Mesothelial cell of epicardium (in vitro differentiated cells): Measurements from ENCODE around the gene SAXO1. TPM values are rescaled to one million over a fixed set of nuclear protein-coding genes. Genes with fewer than 3 reads are reported as not detected.
"Not testable (repeated sequence)": the region's sequence is repeated elsewhere in the genome, so short reads cannot be mapped to it uniquely, and the experiment has no call there.

Source experiments
- DNase-seq, 2 experiments: peaks; one replicate each; pipeline ENCODE4 v3.0.0; 2021; ENCODE audit warnings: low spot score in 2 of 2; ENCODE audit not compliant: unreplicated experiment in 2 of 2
- H3K27ac Mint-ChIP-seq: 2 replicates; pipeline ENCODE4 v1.8.0; 2021; ENCODE audit warnings: mixed read lengths
- H3K27me3 Mint-ChIP-seq: 2 replicates; pipeline ENCODE4 v1.8.0; 2021; ENCODE audit warnings: low read depth, mixed read lengths
- H3K36me3 Mint-ChIP-seq: 2 replicates; pipeline ENCODE4 v1.8.0; 2021; ENCODE audit warnings: mixed read lengths
- H3K4me1 Mint-ChIP-seq: 2 replicates; pipeline ENCODE4 v1.8.0; 2021; ENCODE audit warnings: mixed read lengths
- H3K4me3 Mint-ChIP-seq: 2 replicates; pipeline ENCODE4 v1.8.0; 2021; ENCODE audit warnings: mild to moderate bottlenecking, moderate library complexity, mixed read lengths
- H3K9me3 Mint-ChIP-seq: 2 replicates; pipeline ENCODE4 v1.8.0; 2021; ENCODE audit warnings: mixed read lengths
- total RNA-seq: library from RNA; stranded (reverse); gene quantifications from 3 replicates; pipeline ENCODE4 v1.2.1, GENCODE V29; 2021
- TF ChIP-seq, protein P1 (sequence below): fragments of 200-600 bp; sonication (generic); IDR thresholded peaks from one replicate; pipeline ENCODE4 v1.5.0; 2021; ENCODE audit warnings: antibody characterized with exemption; ENCODE audit not compliant: unreplicated experiment

The SAXO1 gene
- total RNA-seq, 1 donor from 2014 or later = 0.38 TPM

DNA sequence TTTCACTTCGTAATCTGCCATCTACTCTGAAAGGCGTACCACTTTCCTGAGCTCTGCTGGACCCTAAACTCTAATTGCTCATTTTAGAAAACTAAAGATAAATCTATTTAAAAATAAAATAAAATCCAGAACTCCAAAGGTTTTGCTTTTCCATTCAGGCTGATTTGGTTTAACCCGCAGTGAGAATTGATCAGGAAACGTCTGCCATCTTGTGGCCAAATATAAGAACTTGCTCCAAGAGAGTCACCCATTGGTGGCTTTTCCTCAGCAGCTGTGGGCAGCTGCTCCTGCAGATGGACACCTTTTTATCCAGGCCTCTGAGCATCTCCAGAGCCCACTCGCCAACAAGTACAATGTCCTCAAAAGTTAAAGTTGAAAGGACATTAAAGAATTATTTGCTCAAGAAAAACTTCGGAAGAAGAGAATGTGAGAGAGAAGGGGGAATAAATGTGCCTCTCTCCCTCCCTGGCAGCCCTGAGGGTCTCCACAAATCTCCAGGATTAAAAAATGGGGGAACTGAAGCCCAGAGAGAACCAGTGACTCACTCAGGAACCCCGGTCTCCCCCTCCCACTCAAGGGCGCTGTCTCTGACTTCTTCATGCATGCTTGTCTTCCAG lies 4.1 kb downstream of the SAXO1 start:
- H3K4me3 Mint-ChIP-seq = no peak overlapping the region
- TF ChIP-seq, protein P1, sequence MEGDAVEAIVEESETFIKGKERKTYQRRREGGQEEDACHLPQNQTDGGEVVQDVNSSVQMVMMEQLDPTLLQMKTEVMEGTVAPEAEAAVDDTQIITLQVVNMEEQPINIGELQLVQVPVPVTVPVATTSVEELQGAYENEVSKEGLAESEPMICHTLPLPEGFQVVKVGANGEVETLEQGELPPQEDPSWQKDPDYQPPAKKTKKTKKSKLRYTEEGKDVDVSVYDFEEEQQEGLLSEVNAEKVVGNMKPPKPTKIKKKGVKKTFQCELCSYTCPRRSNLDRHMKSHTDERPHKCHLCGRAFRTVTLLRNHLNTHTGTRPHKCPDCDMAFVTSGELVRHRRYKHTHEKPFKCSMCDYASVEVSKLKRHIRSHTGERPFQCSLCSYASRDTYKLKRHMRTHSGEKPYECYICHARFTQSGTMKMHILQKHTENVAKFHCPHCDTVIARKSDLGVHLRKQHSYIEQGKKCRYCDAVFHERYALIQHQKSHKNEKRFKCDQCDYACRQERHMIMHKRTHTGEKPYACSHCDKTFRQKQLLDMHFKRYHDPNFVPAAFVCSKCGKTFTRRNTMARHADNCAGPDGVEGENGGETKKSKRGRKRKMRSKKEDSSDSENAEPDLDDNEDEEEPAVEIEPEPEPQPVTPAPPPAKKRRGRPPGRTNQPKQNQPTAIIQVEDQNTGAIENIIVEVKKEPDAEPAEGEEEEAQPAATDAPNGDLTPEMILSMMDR = peak; percentile 86
- DNase-seq = no peak

DNA sequence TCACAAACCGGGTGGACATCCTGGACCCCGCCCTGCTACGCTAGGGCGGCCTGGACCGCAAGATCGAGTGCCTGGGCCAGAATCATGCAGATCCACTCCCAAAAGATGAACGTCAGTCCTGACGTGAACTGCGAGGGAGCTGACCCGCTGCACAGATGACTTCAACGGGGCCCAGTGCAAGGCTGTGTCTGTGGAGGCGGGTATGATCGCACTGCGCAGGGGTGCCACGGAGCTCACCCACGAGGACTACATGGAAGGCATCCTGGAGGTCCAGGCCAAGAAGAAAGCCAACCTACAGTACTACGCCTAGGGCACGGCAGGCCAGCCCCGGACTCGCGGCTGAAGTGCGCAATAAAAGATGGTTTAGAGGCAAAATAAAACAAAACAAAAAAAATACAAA lies 5.2 kb downstream of the SAXO1 start:
- H3K27ac Mint-ChIP-seq = no peak overlapping the region
- no peak overlapping the region for H3K4me3 Mint-ChIP-seq
- peaks cover 16% of the 10 kb centered on the region for H3K27me3 Mint-ChIP-seq
- TF ChIP-seq, protein P1 = no peak
- no peak for DNase-seq
- no peaks in the 10 kb centered on the region for H3K36me3 Mint-ChIP-seq
- no peaks in the 10 kb centered on the region for H3K9me3 Mint-ChIP-seq
- H3K4me1 Mint-ChIP-seq = peaks cover 15% of the 10 kb centered on the region

More for the DNA sequence above, 4.1 kb downstream of the SAXO1 start:
- Mint-ChIP-seq H3K9me3 (no peaks in the 10 kb centered on the region), H3K4me1 (peaks cover 12% of the 10 kb centered on the region), H3K27me3 (peaks cover 11% of the 10 kb centered on the region), H3K36me3 (no peaks in the 10 kb centered on the region), H3K27ac (no peak overlapping the region)

DNA sequence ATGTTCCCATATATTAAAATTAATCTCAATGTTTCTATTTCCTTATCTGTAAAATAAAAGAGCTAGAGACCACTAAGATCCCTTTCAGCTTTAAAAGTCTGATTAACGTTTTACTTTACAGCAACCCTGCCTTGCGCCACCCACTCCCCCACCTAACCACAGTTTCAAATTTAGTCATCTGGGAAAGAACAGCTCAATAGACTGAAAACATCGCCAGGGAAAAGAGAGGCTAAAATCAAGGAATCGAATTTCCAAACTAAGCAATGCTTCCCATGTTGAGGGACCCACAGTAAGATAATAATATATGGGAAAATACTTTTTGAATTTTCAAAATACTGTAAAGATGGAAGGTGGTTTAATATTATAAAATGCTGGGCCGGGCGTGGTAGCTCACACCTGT lies 6.6 kb downstream of the SAXO1 start:
- Mint-ChIP-seq H3K9me3 (no peaks in the 10 kb centered on the region), H3K4me1 (peaks cover 15% of the 10 kb centered on the region), H3K4me3 (no peak overlapping the region), H3K27me3 (peaks cover 18% of the 10 kb centered on the region), H3K27ac (no peak overlapping the region), H3K36me3 (no peaks in the 10 kb centered on the region)
- TF ChIP-seq, protein P1 = no peak
- no peak for DNase-seq

DNA sequence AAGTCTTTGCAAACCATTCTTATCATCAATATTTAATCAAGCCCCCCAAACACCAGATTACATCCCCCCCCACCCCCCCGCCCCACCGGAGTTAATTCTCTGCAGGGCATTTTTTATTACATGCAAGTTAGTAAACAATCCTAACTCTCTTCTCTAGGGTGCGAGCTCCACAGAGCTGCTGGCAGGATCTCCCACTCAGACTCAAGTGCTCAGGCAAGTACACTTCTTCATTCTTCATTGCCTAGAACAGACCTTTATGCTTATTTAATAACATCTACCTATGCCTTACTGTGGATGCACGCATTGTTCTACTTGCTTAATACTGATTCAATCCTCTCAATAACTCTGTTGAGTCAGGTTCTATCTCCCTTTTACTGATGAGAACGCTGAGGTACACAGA lies 9.9 kb downstream of the SAXO1 start:
- Mint-ChIP-seq H3K27me3 (peaks cover 9% of the 10 kb centered on the region), H3K27ac (no peak overlapping the region), H3K4me3 (no peak overlapping the region), H3K4me1 (peaks cover 7% of the 10 kb centered on the region), H3K9me3 (no peaks in the 10 kb centered on the region), H3K36me3 (no peaks in the 10 kb centered on the region)
- DNase-seq = no peak
- TF ChIP-seq, protein P1 = no peak

DNA sequence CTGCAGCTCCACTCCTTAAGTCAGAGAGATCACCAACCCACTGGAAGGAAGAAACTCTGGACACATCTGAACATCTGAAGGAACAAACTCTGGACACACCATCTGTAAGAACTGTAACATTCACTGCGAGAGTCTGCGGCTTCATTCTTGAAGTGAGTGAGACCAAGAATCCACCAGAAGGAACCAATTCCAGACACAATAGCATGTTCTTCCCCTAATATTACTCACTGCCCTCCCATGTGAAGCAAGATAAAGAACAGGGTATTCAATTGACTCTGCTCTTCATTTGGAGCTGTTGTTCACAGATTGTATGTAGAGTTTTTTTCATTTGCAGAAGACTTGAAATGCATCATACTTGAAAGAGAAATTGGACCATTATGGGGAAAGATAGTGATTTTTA lies 10.8 kb downstream of the SAXO1 start:
- TF ChIP-seq, protein P1 = no peak
- Mint-ChIP-seq H3K4me1 (peaks cover 7% of the 10 kb centered on the region), H3K9me3 (no peaks in the 10 kb centered on the region), H3K4me3 (no peak overlapping the region), H3K36me3 (no peaks in the 10 kb centered on the region), H3K27me3 (peaks cover 9% of the 10 kb centered on the region), H3K27ac (no peak overlapping the region)
- no peak for DNase-seq

DNA sequence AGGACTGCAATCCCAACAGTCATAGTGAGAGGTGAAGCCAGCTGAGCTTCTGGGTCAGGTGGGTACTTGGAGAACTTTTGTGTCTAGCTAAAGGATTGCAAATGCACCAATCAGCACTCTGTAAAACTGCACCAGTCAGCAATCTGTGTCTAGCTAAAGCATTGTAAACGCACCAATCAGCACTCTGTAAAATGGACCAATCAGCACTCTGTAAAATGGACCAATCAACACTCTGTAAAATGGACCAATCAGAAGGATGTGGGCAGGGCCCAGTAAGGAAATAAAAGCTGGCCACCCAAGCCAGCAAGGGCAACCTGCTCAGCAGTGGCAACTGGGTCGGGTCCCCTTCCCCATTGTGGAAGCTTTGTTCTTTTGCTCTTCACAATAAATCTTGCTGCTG lies 11.4 kb downstream of the SAXO1 start:
- not testable (repeated sequence) for DNase-seq, H3K36me3 Mint-ChIP-seq, H3K4me3 Mint-ChIP-seq, H3K27ac Mint-ChIP-seq, H3K4me1 Mint-ChIP-seq, H3K27me3 Mint-ChIP-seq, H3K9me3 Mint-ChIP-seq
